ENCODE results near the gene DCTN2. TPM values are rescaled to one million over a fixed set of nuclear protein-coding genes. Genes with fewer than 3 reads are reported as not detected.
"Not testable (repeated sequence)": the region's sequence is repeated elsewhere in the genome, so short reads cannot be mapped to it uniquely, and the experiment has no call there.

Gene DCTN2
- total RNA-seq, 2 donors from 2014 or later, result 131 to 139 TPM

DNA sequence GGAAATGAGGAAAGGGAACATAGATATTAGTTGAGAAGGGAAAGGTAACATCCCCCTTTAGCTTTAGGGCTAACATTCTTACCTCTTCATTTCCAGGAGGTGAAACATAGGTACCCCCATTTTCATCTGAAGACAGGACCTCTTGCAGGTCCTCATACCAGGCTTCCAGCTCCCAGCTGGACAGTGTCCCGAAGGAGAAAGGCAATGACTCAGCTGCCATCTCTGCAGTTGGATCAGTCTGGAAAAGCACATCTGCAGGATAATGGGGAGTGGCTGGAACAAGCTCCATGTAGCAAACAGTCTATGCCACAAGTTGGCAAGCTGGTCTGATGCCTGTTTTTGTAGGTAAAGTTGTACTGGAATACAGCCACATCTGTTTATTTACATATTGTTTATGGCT is 29.8 kb downstream of the DCTN2 start:
- TF ChIP-seq, protein P1, sequence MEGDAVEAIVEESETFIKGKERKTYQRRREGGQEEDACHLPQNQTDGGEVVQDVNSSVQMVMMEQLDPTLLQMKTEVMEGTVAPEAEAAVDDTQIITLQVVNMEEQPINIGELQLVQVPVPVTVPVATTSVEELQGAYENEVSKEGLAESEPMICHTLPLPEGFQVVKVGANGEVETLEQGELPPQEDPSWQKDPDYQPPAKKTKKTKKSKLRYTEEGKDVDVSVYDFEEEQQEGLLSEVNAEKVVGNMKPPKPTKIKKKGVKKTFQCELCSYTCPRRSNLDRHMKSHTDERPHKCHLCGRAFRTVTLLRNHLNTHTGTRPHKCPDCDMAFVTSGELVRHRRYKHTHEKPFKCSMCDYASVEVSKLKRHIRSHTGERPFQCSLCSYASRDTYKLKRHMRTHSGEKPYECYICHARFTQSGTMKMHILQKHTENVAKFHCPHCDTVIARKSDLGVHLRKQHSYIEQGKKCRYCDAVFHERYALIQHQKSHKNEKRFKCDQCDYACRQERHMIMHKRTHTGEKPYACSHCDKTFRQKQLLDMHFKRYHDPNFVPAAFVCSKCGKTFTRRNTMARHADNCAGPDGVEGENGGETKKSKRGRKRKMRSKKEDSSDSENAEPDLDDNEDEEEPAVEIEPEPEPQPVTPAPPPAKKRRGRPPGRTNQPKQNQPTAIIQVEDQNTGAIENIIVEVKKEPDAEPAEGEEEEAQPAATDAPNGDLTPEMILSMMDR (IDR thresholded peaks at IDR 0.05), result no peak
- H3K4me3 ChIP-seq, result no peak overlapping the region
- no peak overlapping the region for H3K27ac ChIP-seq
- no peak for DNase-seq
- H3K36me3 ChIP-seq, result peaks cover 23% of the 10 kb centered on the region
- no peaks in the 10 kb centered on the region for H3K9me3 ChIP-seq
- no peak overlapping the region for H3K9ac ChIP-seq (ENCODE audit: low read depth in 2 of 2, low read length in 2 of 2)
- no peaks in the 10 kb centered on the region for H3K27me3 ChIP-seq
- peaks cover 19% of the 10 kb centered on the region for H3K4me1 ChIP-seq
- intact Hi-C loops (cut with DNase I), result no loop called here

DNA sequence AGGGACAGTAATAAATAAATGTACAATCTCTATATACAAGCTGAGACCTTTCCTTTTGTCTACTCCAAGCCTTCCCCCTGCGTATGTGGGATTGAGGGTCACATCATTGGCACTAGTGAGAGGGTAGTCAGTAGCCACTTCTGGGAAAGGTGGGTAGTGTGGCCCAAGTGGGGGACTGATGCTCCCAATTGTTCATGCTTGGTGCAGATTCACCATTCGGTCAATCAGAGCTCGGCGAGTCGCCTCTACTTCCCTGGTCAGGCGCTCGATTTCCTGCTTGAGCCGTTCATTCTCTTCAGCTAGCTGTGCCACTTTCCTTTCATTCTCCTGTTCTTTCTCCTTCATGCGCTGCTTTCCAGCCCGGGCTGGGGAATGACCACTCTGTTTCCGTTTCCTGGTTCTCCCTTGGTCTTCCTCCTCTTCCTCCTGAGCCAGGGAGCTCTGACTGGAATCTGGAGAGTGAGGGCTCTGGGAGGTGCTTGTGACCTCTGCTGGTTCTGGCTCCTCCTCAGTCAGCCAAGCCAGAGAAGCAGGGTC is 30.3 kb downstream of the DCTN2 start:
- H3K4me1 ChIP-seq, result peaks cover 14% of the 10 kb centered on the region
- H3K27me3 ChIP-seq, result no peaks in the 10 kb centered on the region
- TF ChIP-seq, protein P1 (IDR thresholded peaks at IDR 0.05), result no peak
- intact Hi-C loops (cut with DNase I), result no loop called here
- DNase-seq, result no peak
- H3K9me3 ChIP-seq, result no peaks in the 10 kb centered on the region
- H3K36me3 ChIP-seq, result peaks cover 23% of the 10 kb centered on the region
- peak overlapping the region in 1 of 2 donors; percentile 19 for H3K9ac ChIP-seq (ENCODE audit: low read depth in 2 of 2, low read length in 2 of 2)
- no peak overlapping the region for H3K4me3 ChIP-seq
- H3K27ac ChIP-seq, result no peak overlapping the region

DNA sequence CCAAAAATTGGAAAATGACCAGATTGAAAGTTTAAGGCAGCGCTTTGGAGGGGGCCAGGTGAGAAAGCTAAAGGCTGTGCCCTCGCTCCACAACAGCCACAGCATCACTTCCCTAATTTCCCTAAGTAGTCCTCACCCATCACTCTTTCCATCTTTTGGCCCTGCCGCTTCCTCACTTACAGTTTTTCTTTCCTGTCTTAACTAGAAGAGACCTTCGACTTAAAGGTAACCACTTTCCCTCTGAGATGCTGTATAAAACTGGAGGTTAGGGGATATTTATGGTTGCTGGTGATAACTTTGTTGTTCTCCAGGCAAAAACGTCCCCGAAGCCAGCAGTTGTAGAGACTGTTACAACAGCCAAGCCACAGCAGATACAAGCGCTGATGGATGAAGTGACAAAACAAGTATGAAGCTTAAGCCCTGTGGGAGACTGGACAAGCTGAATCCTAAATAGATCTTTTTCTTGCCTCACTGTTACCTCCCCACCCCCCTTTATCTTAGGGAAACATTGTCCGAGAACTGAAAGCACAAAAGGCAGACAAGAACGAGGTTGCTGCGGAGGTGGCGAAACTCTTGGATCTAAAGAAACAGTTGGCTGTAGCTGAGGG is 31.0 kb downstream of the DCTN2 start:
- Histone ChIP-seq H3K27ac (no peak overlapping the region), H3K36me3 (peaks cover 23% of the 10 kb centered on the region), H3K9me3 (no peaks in the 10 kb centered on the region), H3K9ac (ENCODE audit: low read depth in 2 of 2, low read length in 2 of 2) (no peak overlapping the region), H3K4me3 (no peak overlapping the region), H3K27me3 (no peaks in the 10 kb centered on the region), H3K4me1 (peaks cover 12% of the 10 kb centered on the region)
- TF ChIP-seq, protein P1 (IDR thresholded peaks at IDR 0.05), result no peak
- intact Hi-C loops (cut with DNase I), result no loop called here
- DNase-seq, result no peak

DNA sequence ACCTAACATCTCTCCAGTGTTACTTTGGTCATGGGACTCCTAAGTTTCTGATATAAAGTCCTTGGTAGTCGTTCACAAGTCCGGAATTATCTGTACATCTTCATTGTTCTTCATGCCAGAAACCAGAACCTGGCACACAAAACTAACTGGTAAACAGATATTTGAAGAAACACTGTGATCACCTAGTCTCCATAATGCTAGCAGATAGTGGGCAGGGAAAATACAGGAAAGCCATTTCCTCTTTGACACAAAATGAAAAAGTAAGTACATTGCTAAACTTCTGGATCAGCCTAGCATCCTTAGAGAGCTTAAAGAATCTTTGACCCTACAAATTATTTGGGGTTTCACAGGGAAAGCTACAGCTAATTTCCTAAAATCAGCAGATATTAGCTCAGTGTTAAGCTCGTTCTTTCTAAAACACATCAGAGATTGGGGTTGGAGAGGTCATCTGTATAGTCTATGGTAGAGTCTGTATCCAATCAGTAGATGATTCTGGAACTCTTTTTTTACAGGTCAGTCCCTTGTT is 31.5 kb downstream of the DCTN2 start:
- no peak overlapping the region for H3K27ac ChIP-seq
- no peak for DNase-seq
- no peak overlapping the region for H3K4me3 ChIP-seq
- H3K9me3 ChIP-seq, result no peaks in the 10 kb centered on the region
- intact Hi-C loops (cut with DNase I), result no loop called here
- TF ChIP-seq, protein P1 (IDR thresholded peaks at IDR 0.05), result no peak
- H3K9ac ChIP-seq (ENCODE audit: low read depth in 2 of 2, low read length in 2 of 2), result no peak overlapping the region
- peaks cover 23% of the 10 kb centered on the region for H3K36me3 ChIP-seq
- H3K27me3 ChIP-seq, result no peaks in the 10 kb centered on the region
- peaks cover 12% of the 10 kb centered on the region for H3K4me1 ChIP-seq

DNA sequence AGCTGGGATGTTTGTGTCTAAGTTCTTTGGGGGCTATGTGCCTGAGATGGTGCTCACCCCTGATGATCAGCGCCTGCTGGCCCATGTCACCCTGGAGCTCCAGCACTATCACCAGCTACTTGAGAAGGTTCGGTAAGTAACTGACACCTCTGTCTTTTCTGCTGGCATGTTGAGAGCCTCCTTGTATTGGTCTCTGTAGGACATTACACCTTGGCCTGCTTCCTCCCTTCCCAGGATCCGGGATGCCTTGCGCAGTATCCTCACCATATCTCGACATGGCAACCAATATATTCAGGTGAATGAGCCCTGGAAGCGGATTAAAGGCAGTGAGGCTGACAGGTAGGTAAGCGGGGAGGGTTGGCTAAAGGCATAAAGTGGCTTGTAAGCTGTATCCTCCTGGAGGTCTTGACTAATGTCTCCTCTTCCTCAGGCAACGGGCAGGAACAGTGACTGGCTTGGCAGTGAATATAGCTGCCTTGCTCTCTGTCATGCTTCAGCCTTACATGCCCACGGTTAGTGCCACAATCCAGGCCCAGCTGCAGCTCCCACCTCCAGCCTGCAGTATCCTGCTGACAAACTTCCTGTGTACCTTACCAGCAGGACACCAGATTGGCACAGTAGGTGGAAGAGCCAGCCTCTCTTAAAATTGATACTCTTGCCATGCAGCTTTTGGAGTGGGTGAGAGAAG is 32.1 kb downstream of the DCTN2 start:
- Histone ChIP-seq H3K27ac (no peak overlapping the region), H3K9me3 (no peaks in the 10 kb centered on the region), H3K9ac (ENCODE audit: low read depth in 2 of 2, low read length in 2 of 2) (no peak overlapping the region), H3K27me3 (no peaks in the 10 kb centered on the region), H3K4me1 (peaks cover 12% of the 10 kb centered on the region), H3K36me3 (peaks cover 24% of the 10 kb centered on the region), H3K4me3 (no peak overlapping the region)
- DNase-seq, result no peak
- intact Hi-C loops (cut with DNase I), result no loop called here
- TF ChIP-seq, protein P1 (IDR thresholded peaks at IDR 0.05), result no peak

DNA sequence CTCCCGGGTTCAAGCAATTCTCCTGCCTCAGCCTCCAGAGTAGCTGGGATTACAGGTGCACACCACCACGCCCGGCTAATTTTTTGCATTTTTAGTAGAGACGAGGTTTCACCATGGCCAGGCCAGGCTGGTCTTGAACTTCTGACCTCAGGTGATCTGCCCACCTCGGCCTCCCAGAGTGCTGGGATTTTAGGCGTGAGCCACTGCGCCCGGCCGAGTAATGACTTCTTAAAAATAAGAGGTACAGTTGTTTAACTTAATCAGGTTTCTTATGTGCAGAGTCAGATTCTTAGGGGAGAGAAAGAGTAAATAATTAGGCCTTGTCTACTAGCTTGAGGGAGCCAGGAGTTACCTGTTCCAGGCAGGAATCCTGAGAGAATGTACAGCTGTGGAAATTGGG is 32.7 kb downstream of the DCTN2 start:
- peaks cover 28% of the 10 kb centered on the region for H3K36me3 ChIP-seq

DNA sequence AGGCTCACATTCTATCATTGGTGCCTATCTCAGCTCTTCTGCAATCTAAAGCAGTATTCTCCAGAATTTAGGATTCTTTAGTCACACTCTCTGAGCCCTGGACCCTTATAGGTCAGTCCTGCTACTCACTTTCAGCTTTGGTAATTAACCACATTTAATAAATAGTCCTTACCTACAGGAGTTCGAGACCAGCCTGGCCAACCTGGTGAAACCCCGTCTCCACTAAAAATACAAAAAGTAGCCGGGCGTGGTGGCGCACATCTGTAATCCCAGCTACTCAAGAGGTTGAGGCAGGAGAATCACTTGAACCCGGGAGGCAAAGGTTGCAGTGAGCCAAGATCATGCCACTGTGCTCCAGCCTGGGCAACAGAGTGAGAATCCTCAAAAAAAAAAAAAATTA is 33.3 kb downstream of the DCTN2 start:
- H3K27ac ChIP-seq; intact Hi-C loops (cut with DNase I); H3K27me3 ChIP-seq; H3K4me3 ChIP-seq; H3K9me3 ChIP-seq; DNase-seq; H3K9ac ChIP-seq (ENCODE audit: low read depth in 2 of 2, low read length in 2 of 2); H3K4me1 ChIP-seq: not testable (repeated sequence)
- H3K36me3 ChIP-seq, result peaks cover 28% of the 10 kb centered on the region

More for the DNA sequence above, 32.7 kb downstream of the DCTN2 start:
- H3K27ac ChIP-seq; H3K27me3 ChIP-seq; intact Hi-C loops (cut with DNase I); H3K9me3 ChIP-seq; DNase-seq; H3K9ac ChIP-seq (ENCODE audit: low read depth in 2 of 2, low read length in 2 of 2); H3K4me3 ChIP-seq: not testable (repeated sequence)
- peaks cover 12% of the 10 kb centered on the region for H3K4me1 ChIP-seq
